Stimulated activated naive CD4-positive, alpha-beta T cell (primary cell): ENCODE data around the gene EXOC8.
A peak's percentile ranks its signal among the peaks of the same experiment; 100 is the strongest.
"Not testable (repeated sequence)": the region's sequence is repeated elsewhere in the genome, so short reads cannot be mapped to it uniquely, and the experiment has no call there.

ENCODE experiments used
- DNase-seq, 6 experiments: peaks; one replicate each; lab custom pipeline; 2025; lab: John Stamatoyannopoulos, UW

EXOC8 gene

GRCh38 chr1:231353086-231353485 is 15.4 kb upstream of the EXOC8 start:
- DNase-seq = no peak

- DNase-seq = no peak
Measured at GRCh38 chr1:231351816-231352215, 14.2 kb upstream of the EXOC8 start.

GRCh38 chr1:231348856-231349255 is 11.2 kb upstream of the EXOC8 start:
- DNase-seq = not testable (repeated sequence)

GRCh38 chr1:231348442-231348841 is 10.8 kb upstream of the EXOC8 start:
- DNase-seq = no peak

- DNase-seq = no peak
Measured at GRCh38 chr1:231347961-231348360, 10.3 kb upstream of the EXOC8 start.

GRCh38 chr1:231340328-231341013 is 2.8 kb upstream of the EXOC8 start:
- DNase-seq = no peak

GRCh38 chr1:231338270-231339128 is 847 bp upstream of the EXOC8 start, which contains the start of gene SPRTN:
Gene SPRTN, plus strand, starts transcription at chr1:231338293. Its CDS starts 91 bp downstream, at chr1:231338384.
- no peak for DNase-seq

- no peak for DNase-seq
Measured at GRCh38 chr1:231337043-231337471, 595 bp downstream of the EXOC8 start.

- peak in 1 of 6 experiments; percentile 5 for DNase-seq
Measured at GRCh38 chr1:231335663-231336602, 1.7 kb downstream of the EXOC8 start.

- DNase-seq = no peak
Measured at GRCh38 chr1:231334952-231335351, 2.7 kb downstream of the EXOC8 start.

GRCh38 chr1:231334079-231334666 is 3.5 kb downstream of the EXOC8 start:
- DNase-seq = no peak

GRCh38 chr1:231332761-231333160 is 4.9 kb downstream of the EXOC8 start:
- DNase-seq = no peak

GRCh38 chr1:231329483-231329882 is 8.2 kb downstream of the EXOC8 start:
- no peak for DNase-seq

GRCh38 chr1:231327617-231328016 is 10.0 kb downstream of the EXOC8 start:
- no peak for DNase-seq

- DNase-seq = no peak
Measured at GRCh38 chr1:231326248-231326647, 11.4 kb downstream of the EXOC8 start.

GRCh38 chr1:231324660-231325059 is 13.0 kb downstream of the EXOC8 start:
- no peak for DNase-seq

GRCh38 chr1:231322880-231323530 is 14.6 kb downstream of the EXOC8 start:
- no peak for DNase-seq

- DNase-seq = no peak
Measured at GRCh38 chr1:231319080-231319479, 18.6 kb downstream of the EXOC8 start.

- DNase-seq = no peak
Measured at GRCh38 chr1:231318568-231318967, 19.1 kb downstream of the EXOC8 start.

GRCh38 chr1:231318015-231318355 is 19.7 kb downstream of the EXOC8 start:
- DNase-seq = no peak

GRCh38 chr1:231317306-231318014 is 20.2 kb downstream of the EXOC8 start:
- no peak for DNase-seq
